HCT116 (cell line): ENCODE measurements around the gene ADORA1. TPM values are rescaled to one million over a fixed set of nuclear protein-coding genes. Genes with fewer than 3 reads are reported as not detected.
A peak's percentile ranks its signal among the peaks of the same experiment; 100 is the strongest.

Experiments
- ATAC-seq: fragments of 200-7000 bp; cut with Tn5 transposase; 2 replicates; pipeline ENCODE4 v1.9.1; 2020; ENCODE audit warnings: mild to moderate bottlenecking, moderate library complexity
- BruUV-seq: library from RNA; stranded (reverse); fragments of 400-500 nt; replicated peaks from 2 replicates; lab custom pipeline; 2021; lab: Mats Ljungman, UMichigan
- CTCF ChIA-PET: fragments of 300-600 bp; sonication (Branson Sonifier 250); formaldehyde crosslinking; loops from one replicate; lab custom pipeline; 2021; ENCODE audit warnings: antibody characterized with exemption; lab: Charles Lee
- POLR2A ChIA-PET: fragments of 300-600, 350-600 bp; sonication (Branson Sonifier 250); formaldehyde crosslinking; loops from one replicate; lab custom pipeline; 2021; ENCODE audit warnings: antibody characterized with exemption; lab: Charles Lee
- RAD21 ChIA-PET, 2 experiments: fragments of 300-600 bp; sonication (Branson Sonifier 250); formaldehyde crosslinking; loops; one replicate each; lab custom pipeline; 2023; ENCODE audit warnings: low total read pairs in 2 of 2; ENCODE audit not compliant: uncharacterized antibody in 2 of 2, unreplicated experiment in 2 of 2, low non-redundant PET in 1 of 2; lab: Charles Lee
- DNase-seq: peaks from one replicate; pipeline ENCODE4 v3.0.0-alpha.2; 2010; ENCODE audit warnings: low read depth, low spot score
- H2AFZ ChIP-seq: fragments of 200-600 bp; shearing (Covaris generic), sonication (generic); 2 replicates; pipeline ENCODE4 v1.6.1; 2017; ENCODE audit warnings: low read depth, mixed run types, mixed read lengths, antibody characterized with exemption, low read length; ENCODE audit not compliant: poor library complexity, severe bottlenecking
- H3K27ac ChIP-seq: 2 replicates; pipeline ENCODE4 v1.5.1; 2012; ENCODE audit warnings: low read depth, low read length
- H3K27me3 ChIP-seq: fragments of 200-600 bp; sonication (generic); 2 replicates; pipeline ENCODE4 v1.6.1; 2016; ENCODE audit warnings: mixed run types, low read length, mixed read lengths; ENCODE audit not compliant: insufficient read depth
- H3K36me3 ChIP-seq, 2 experiments: fragments of 200-500 bp in 1 of 2; fragments of 200-600 bp in 1 of 2; sonication (Bioruptor generic) in 1 of 2; sonication (generic) in 1 of 2; 2 replicates each; pipeline versions ENCODE4 v1.5.1 to v1.6.1; 2014 to 2016; ENCODE audit warnings: low read length in 2 of 2, inconsistent platforms in 1 of 2, mixed read lengths in 1 of 2, mixed run types in 1 of 2; ENCODE audit not compliant: insufficient read depth in 2 of 2, control insufficient read depth in 1 of 2
- H3K4me1 ChIP-seq, 2 experiments: fragments of 200-600 bp in 1 of 2; sonication (generic) in 1 of 2; 2 replicates each; pipeline versions ENCODE4 v1.5.1 to v1.6.1; 2012 to 2017; ENCODE audit warnings: low read length in 2 of 2, inconsistent platforms in 1 of 2, mild to moderate bottlenecking in 1 of 2, mixed read lengths in 1 of 2, mixed run types in 1 of 2, moderate library complexity in 1 of 2; ENCODE audit not compliant: insufficient read depth in 2 of 2, control insufficient read depth in 1 of 2
- H3K4me2 ChIP-seq: fragments of 200-600 bp; sonication (generic); 2 replicates; pipeline ENCODE4 v1.6.1; 2017; ENCODE audit warnings: mixed run types, low read length, mixed read lengths
- H3K4me3 ChIP-seq, 2 experiments: fragments of 200-600 bp in 1 of 2; sonication (generic) in 1 of 2; replicated peaks in 1 of 2; 2 replicates each; pipeline ENCODE4 v1.5.1; 2011 to 2016; ENCODE audit warnings: low read length in 2 of 2, control low read depth in 1 of 2, low read depth in 1 of 2, mild to moderate bottlenecking in 1 of 2, mixed read lengths in 1 of 2, mixed run types in 1 of 2
- H3K79me2 ChIP-seq: fragments of 200-600 bp; sonication (generic); 2 replicates; pipeline ENCODE4 v1.6.1; 2017; ENCODE audit warnings: mild to moderate bottlenecking, mixed run types, low read length, moderate library complexity, mixed read lengths; ENCODE audit not compliant: insufficient read depth
- H3K9ac ChIP-seq: fragments of 200-600 bp; sonication (generic); 2 replicates; pipeline ENCODE4 v1.6.1; 2016; ENCODE audit warnings: low read length, mixed read lengths
- H3K9me2 ChIP-seq: fragments of 200-600 bp; sonication (generic), shearing (Covaris generic); 2 replicates; pipeline ENCODE4 v1.6.1; 2017; ENCODE audit warnings: mixed run types, mild to moderate bottlenecking, moderate library complexity; ENCODE audit not compliant: insufficient read depth
- H3K9me3 ChIP-seq, 2 experiments: fragments of 200-500 bp in 1 of 2; fragments of 200-600 bp in 1 of 2; sonication (Bioruptor generic) in 1 of 2; sonication (generic) in 1 of 2; 2 replicates each; pipeline ENCODE4 v1.6.1; 2014 to 2017; ENCODE audit warnings: low read length in 2 of 2, mixed read lengths in 2 of 2, inconsistent platforms in 1 of 2, low read depth in 1 of 2, mild to moderate bottlenecking in 1 of 2, mixed run types in 1 of 2, moderate library complexity in 1 of 2; ENCODE audit not compliant: control insufficient read depth in 1 of 2, insufficient read depth in 1 of 2
- H4K20me1 ChIP-seq: fragments of 200-600 bp; sonication (generic), shearing (Covaris generic); 2 replicates; pipeline ENCODE4 v1.6.1; 2017; ENCODE audit warnings: mixed run types, mild to moderate bottlenecking, moderate library complexity; ENCODE audit not compliant: insufficient read depth
- CTCF ChIP-seq, 3 experiments: fragments of 200-600 bp in 1 of 3; sonication (generic) in 1 of 3; IDR thresholded peaks in 2 of 3; conservative IDR thresholded peaks in 1 of 3; 2 replicates each; pipeline ENCODE4 v1.5.1; 2012 to 2017; ENCODE audit warnings: low read depth in 2 of 3, low read length in 2 of 3, antibody characterized with exemption in 1 of 3, borderline replicate concordance in 1 of 3, control low read depth in 1 of 3, mild to moderate bottlenecking in 1 of 3, mixed read lengths in 1 of 3, mixed run types in 1 of 3, moderate library complexity in 1 of 3; ENCODE audit not compliant: insufficient read depth in 1 of 3
- ELF1 ChIP-seq: IDR thresholded peaks from 2 replicates; pipeline ENCODE4 v1.6.1; 2012; ENCODE audit warnings: low read depth, borderline replicate concordance
- EZH2 ChIP-seq: fragments of 200-600 bp; sonication (generic); IDR thresholded peaks from 2 replicates; pipeline ENCODE4 v1.6.1; 2017; ENCODE audit warnings: antibody characterized with exemption, mixed run types
- FOSL1 ChIP-seq: IDR thresholded peaks from 2 replicates; pipeline ENCODE4 v1.6.1; 2012; ENCODE audit warnings: low read depth
- MAX ChIP-seq: IDR thresholded peaks from 2 replicates; pipeline ENCODE4 v1.6.1; 2012
- RAD21 ChIP-seq: IDR thresholded peaks from 2 replicates; pipeline ENCODE4 v1.6.1; 2012; ENCODE audit warnings: low read depth, mild to moderate bottlenecking
- SIN3A ChIP-seq: IDR thresholded peaks from 2 replicates; pipeline ENCODE4 v1.6.1; 2012; ENCODE audit warnings: low read depth
- SRF ChIP-seq: IDR thresholded peaks from 2 replicates; pipeline ENCODE4 v1.6.1; 2012; ENCODE audit warnings: low read depth
- TCF7L2 ChIP-seq: IDR thresholded peaks from 2 replicates; pipeline ENCODE4 v1.7.0; 2011; ENCODE audit warnings: borderline replicate concordance, inconsistent platforms; ENCODE audit not compliant: insufficient read depth, insufficient read length; ENCODE audit errors: extremely low read depth
- YY1 ChIP-seq: IDR thresholded peaks from 2 replicates; pipeline ENCODE4 v1.6.1; 2011; ENCODE audit warnings: low read length, low read depth, moderate library complexity, mild to moderate bottlenecking; ENCODE audit not compliant: insufficient replicate concordance; ENCODE audit errors: extremely low read depth
- intact Hi-C: fragments of 100-400 bp; cut with micrococcal nuclease; formaldehyde crosslinking; loops from 2 replicates; pipeline ENCODE4 v1.10.0; 2022
- total RNA-seq: library from RNA; stranded (reverse); gene quantifications from one replicate; pipeline ENCODE4 v1.2.1, GENCODE V29; 2021; ENCODE audit not compliant: unreplicated experiment

The ADORA1 gene
- total RNA-seq, 1 experiment from 2014 or later = 2.8 TPM

GRCh38 chr1:203215573-203215972 lies 88.0 kb downstream of the ADORA1 start (continued):
- TF ChIP-seq CTCF (IDR thresholded peaks at IDR 0.05 in 2 of 3, conservative IDR thresholded peaks at IDR 0.05 in 1 of 3; ENCODE audit: borderline replicate concordance in 1 of 3, insufficient read depth in 1 of 3, low read depth in 2 of 3, low read length in 2 of 3) = no peak
- no peak for TF ChIP-seq SRF
- TF ChIP-seq MAX = no peak
- no peak for TF ChIP-seq EZH2
- TF ChIP-seq ELF1 = no peak
- TF ChIP-seq FOSL1 = no peak
- no peak for TF ChIP-seq YY1
- TF ChIP-seq SIN3A = no peak
- no peak for TF ChIP-seq RAD21

GRCh38 chr1:203216274-203217138 lies 89.0 kb downstream of the ADORA1 start:
- no peaks in the 10 kb centered on the region for H3K36me3 ChIP-seq
- ATAC-seq = peak; percentile 80
- peak; percentile 60 for DNase-seq
- no peak overlapping the region for H3K9ac ChIP-seq
- TF ChIP-seq RAD21 (peak; percentile 94), MAX (peak; percentile 74), CTCF (IDR thresholded peaks at IDR 0.05 in 2 of 3, conservative IDR thresholded peaks at IDR 0.05 in 1 of 3; ENCODE audit: borderline replicate concordance in 1 of 3, insufficient read depth in 1 of 3, low read depth in 2 of 3, low read length in 2 of 3) (peak; percentile 59 to 94 (median 80)), TCF7L2 (no peak)
- TF ChIP-seq, all 23 proteins: peak for 3
- no peak overlapping the region for H3K27ac ChIP-seq
- CTCF ChIA-PET = interaction anchor here (0.8 to 4.2 kb wide), 20 partner anchors 8 to 190 kb away, joined by 3 to 111 read pairs (median 6); partner anchors contain the start of genes MYOG and PPFIA4
- no peaks in the 10 kb centered on the region for H3K27me3 ChIP-seq
- no peaks in the 10 kb centered on the region for H3K9me3 ChIP-seq
- H3K4me2 ChIP-seq = peak overlapping the region; percentile 31
- BruUV-seq = no TSS peak
- peaks cover 0 to 12% of the 10 kb centered on the region in 2 experiments; a peak in 1 of 4 replicates for H3K4me1 ChIP-seq
- H4K20me1 ChIP-seq = no peaks in the 10 kb centered on the region
- intact Hi-C loops = loop anchor here (1.0 to 2.0 kb wide), 4 partner anchors 50 to 186 kb away; no protein-coding TSS in a partner anchor
- H3K79me2 ChIP-seq = no peaks in the 10 kb centered on the region
- RAD21 ChIA-PET = interaction anchor here (0.5 to 2.8 kb wide), 12 partner anchors 16 to 177 kb away, joined by 3 to 19 read pairs (median 6); partner anchors contain the start of gene ADORA1 (in 1 of the 2)
- POLR2A ChIA-PET = interaction anchor here (0.8 to 1.5 kb wide), 3 partner anchors 15 to 177 kb away, joined by 3 to 4 read pairs (median 4); no protein-coding TSS in a partner anchor
- H3K9me2 ChIP-seq = no peaks in the 10 kb centered on the region
- H3K4me3 ChIP-seq = no peak overlapping the region
- H2AFZ ChIP-seq = peak overlapping the region; percentile 41
